H1 (cell line): Measurements from ENCODE around the gene CNPY4. TPM values are rescaled to one million over a fixed set of nuclear protein-coding genes. Genes with fewer than 3 reads are reported as not detected.

Source experiments
- ASH2L ChIP-seq: fragments of 200-600, 300-600 bp; sonication (generic); IDR thresholded peaks from one replicate; pipeline ENCODE4 v1.7.1; 2017; ENCODE audit warnings: low read length
- CTBP2 ChIP-seq: IDR thresholded peaks from 2 replicates; pipeline ENCODE4 v1.7.0; 2011; ENCODE audit warnings: borderline replicate concordance, mild to moderate bottlenecking, moderate library complexity, mixed read lengths, low read length; ENCODE audit not compliant: insufficient read depth, insufficient read length
- GABPA ChIP-seq: IDR thresholded peaks from 2 replicates; pipeline ENCODE4 v1.6.1; 2011; ENCODE audit warnings: mild to moderate bottlenecking, low read length, moderate library complexity, borderline replicate concordance; ENCODE audit not compliant: insufficient read depth
- POLR2A ChIP-seq, 2 experiments: IDR thresholded peaks; 1 replicate in 1 of 2; 2 replicates in 1 of 2; pipeline ENCODE4 v1.6.1; 2011; ENCODE audit warnings: low read depth in 2 of 2, low read length in 2 of 2, mild to moderate bottlenecking in 2 of 2; ENCODE audit errors: control extremely low read depth in 1 of 2
- POU5F1 ChIP-seq: IDR thresholded peaks from 2 replicates; pipeline ENCODE4 v1.6.1; 2011; ENCODE audit warnings: low read depth, mild to moderate bottlenecking, low read length, moderate library complexity
- SIN3A ChIP-seq, 2 experiments: IDR thresholded peaks in 1 of 2; conservative IDR thresholded peaks in 1 of 2; 2 replicates each; pipeline ENCODE4 v1.6.1; 2011 to 2012; ENCODE audit warnings: low read length in 2 of 2, improper control_type of control experiment in 1 of 2, low read depth in 1 of 2, mild to moderate bottlenecking in 1 of 2
- TAF1 ChIP-seq: IDR thresholded peaks from 2 replicates; pipeline ENCODE4 v1.6.1; 2011; ENCODE audit warnings: mild to moderate bottlenecking, low read depth, low read length
- TBP ChIP-seq: IDR thresholded peaks from 2 replicates; pipeline ENCODE4 v1.6.1; 2011; ENCODE audit warnings: low read depth, low read length, improper control_type of control experiment
- polyA plus RNA-seq, 7 experiments: library from polyadenylated mRNA; depleted of rRNA in 3 of 7; stranded (reverse) in 5 of 7; unstranded in 2 of 7; fragments of >200 nt in 5 of 7; fragments of 200-250 nt in 2 of 7; gene quantifications; 1 replicate in 5 of 7; 2 replicates in 1 of 7; 4 replicates in 1 of 7; pipeline versions ENCODE4 v1.2.1 to v1.2.3, GENCODE V29; 2011 to 2013; ENCODE audit warnings: missing spikeins in 2 of 7, mixed read lengths in 2 of 7
- total RNA-seq: library from RNA; stranded (reverse); fragmentation: NEBNext Ultra II Directional; extraction: Animal tissue kit (Norgen Biotek cat#: 25700); gene quantifications from 2 replicates; pipeline ENCODE4 v1.2.1, GENCODE V29; 2021
- TF ChIP-seq, protein P1 (sequence below): fragments of 300-600 bp; sonication (generic); IDR thresholded peaks from 2 replicates; pipeline ENCODE4 v1.7.1; 2012; ENCODE audit warnings: low read length, moderate library complexity, mild to moderate bottlenecking, inconsistent platforms; ENCODE audit not compliant: insufficient replicate concordance

CNPY4 gene
- total and polyA plus RNA-seq, 2 of the 8 experiments (the other 6 are each of a cell fraction or from before 2014, with no cell fraction given) = 10.2 to 15.3 TPM

- TF ChIP-seq GABPA (no peak; the same call in 1 of the 2 replicates), POU5F1 (no peak), TBP (peak; percentile 44; the same call in 1 of the 2 replicates), CTBP2 (no peak), POLR2A (IDR thresholded peaks at IDR 0.05; ENCODE audit: control extremely low read depth in 1 of 2, low read depth in 2 of 2, low read length in 2 of 2) (0 out of 3 replicates have a peak, but pooled peaks of 1 of the 2 experiments have one; percentile 20), TAF1 (0 out of 2 replicates have a peak, but pooled peaks have one; percentile 38), SIN3A (conservative IDR thresholded peaks at IDR 0.05 in 1 of 2, IDR thresholded peaks at IDR 0.05 in 1 of 2; ENCODE audit: low read depth in 1 of 2, low read length in 2 of 2) (0 out of 4 replicates have a peak, but pooled peaks of 1 of the 2 experiments have one; percentile 31), ASH2L (peak; percentile 25)
- TF ChIP-seq, protein P1, sequence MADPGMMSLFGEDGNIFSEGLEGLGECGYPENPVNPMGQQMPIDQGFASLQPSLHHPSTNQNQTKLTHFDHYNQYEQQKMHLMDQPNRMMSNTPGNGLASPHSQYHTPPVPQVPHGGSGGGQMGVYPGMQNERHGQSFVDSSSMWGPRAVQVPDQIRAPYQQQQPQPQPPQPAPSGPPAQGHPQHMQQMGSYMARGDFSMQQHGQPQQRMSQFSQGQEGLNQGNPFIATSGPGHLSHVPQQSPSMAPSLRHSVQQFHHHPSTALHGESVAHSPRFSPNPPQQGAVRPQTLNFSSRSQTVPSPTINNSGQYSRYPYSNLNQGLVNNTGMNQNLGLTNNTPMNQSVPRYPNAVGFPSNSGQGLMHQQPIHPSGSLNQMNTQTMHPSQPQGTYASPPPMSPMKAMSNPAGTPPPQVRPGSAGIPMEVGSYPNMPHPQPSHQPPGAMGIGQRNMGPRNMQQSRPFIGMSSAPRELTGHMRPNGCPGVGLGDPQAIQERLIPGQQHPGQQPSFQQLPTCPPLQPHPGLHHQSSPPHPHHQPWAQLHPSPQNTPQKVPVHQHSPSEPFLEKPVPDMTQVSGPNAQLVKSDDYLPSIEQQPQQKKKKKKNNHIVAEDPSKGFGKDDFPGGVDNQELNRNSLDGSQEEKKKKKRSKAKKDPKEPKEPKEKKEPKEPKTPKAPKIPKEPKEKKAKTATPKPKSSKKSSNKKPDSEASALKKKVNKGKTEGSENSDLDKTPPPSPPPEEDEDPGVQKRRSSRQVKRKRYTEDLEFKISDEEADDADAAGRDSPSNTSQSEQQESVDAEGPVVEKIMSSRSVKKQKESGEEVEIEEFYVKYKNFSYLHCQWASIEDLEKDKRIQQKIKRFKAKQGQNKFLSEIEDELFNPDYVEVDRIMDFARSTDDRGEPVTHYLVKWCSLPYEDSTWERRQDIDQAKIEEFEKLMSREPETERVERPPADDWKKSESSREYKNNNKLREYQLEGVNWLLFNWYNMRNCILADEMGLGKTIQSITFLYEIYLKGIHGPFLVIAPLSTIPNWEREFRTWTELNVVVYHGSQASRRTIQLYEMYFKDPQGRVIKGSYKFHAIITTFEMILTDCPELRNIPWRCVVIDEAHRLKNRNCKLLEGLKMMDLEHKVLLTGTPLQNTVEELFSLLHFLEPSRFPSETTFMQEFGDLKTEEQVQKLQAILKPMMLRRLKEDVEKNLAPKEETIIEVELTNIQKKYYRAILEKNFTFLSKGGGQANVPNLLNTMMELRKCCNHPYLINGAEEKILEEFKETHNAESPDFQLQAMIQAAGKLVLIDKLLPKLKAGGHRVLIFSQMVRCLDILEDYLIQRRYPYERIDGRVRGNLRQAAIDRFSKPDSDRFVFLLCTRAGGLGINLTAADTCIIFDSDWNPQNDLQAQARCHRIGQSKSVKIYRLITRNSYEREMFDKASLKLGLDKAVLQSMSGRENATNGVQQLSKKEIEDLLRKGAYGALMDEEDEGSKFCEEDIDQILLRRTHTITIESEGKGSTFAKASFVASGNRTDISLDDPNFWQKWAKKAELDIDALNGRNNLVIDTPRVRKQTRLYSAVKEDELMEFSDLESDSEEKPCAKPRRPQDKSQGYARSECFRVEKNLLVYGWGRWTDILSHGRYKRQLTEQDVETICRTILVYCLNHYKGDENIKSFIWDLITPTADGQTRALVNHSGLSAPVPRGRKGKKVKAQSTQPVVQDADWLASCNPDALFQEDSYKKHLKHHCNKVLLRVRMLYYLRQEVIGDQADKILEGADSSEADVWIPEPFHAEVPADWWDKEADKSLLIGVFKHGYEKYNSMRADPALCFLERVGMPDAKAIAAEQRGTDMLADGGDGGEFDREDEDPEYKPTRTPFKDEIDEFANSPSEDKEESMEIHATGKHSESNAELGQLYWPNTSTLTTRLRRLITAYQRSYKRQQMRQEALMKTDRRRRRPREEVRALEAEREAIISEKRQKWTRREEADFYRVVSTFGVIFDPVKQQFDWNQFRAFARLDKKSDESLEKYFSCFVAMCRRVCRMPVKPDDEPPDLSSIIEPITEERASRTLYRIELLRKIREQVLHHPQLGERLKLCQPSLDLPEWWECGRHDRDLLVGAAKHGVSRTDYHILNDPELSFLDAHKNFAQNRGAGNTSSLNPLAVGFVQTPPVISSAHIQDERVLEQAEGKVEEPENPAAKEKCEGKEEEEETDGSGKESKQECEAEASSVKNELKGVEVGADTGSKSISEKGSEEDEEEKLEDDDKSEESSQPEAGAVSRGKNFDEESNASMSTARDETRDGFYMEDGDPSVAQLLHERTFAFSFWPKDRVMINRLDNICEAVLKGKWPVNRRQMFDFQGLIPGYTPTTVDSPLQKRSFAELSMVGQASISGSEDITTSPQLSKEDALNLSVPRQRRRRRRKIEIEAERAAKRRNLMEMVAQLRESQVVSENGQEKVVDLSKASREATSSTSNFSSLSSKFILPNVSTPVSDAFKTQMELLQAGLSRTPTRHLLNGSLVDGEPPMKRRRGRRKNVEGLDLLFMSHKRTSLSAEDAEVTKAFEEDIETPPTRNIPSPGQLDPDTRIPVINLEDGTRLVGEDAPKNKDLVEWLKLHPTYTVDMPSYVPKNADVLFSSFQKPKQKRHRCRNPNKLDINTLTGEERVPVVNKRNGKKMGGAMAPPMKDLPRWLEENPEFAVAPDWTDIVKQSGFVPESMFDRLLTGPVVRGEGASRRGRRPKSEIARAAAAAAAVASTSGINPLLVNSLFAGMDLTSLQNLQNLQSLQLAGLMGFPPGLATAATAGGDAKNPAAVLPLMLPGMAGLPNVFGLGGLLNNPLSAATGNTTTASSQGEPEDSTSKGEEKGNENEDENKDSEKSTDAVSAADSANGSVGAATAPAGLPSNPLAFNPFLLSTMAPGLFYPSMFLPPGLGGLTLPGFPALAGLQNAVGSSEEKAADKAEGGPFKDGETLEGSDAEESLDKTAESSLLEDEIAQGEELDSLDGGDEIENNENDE = no peak
These were observed 11.4 kb downstream of the CNPY4 start (continued) for GRCh38 chr7:100130608-100131453.
